ENCODE measurements around the gene CCNB1.

DNA sequence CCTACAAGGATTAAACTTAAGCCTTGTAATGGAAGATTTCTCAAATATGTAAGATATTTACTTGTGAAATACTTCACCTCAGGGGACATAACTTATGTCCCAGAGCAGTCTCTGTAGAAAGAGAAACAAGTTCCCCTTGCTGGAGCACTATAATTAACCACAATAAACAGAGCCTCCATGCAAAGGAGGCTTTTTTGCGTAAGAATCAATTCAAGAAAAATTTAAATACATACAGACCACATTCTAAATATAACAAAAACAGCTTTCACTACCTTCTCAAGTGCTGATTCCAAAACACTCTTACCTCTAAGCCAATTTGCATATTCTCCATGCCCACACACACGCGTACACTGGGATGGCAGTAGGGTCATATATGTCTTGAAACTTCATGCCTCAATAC lies 30.7 kb upstream of the CCNB1 start:
- TF ChIP-seq, protein P1, sequence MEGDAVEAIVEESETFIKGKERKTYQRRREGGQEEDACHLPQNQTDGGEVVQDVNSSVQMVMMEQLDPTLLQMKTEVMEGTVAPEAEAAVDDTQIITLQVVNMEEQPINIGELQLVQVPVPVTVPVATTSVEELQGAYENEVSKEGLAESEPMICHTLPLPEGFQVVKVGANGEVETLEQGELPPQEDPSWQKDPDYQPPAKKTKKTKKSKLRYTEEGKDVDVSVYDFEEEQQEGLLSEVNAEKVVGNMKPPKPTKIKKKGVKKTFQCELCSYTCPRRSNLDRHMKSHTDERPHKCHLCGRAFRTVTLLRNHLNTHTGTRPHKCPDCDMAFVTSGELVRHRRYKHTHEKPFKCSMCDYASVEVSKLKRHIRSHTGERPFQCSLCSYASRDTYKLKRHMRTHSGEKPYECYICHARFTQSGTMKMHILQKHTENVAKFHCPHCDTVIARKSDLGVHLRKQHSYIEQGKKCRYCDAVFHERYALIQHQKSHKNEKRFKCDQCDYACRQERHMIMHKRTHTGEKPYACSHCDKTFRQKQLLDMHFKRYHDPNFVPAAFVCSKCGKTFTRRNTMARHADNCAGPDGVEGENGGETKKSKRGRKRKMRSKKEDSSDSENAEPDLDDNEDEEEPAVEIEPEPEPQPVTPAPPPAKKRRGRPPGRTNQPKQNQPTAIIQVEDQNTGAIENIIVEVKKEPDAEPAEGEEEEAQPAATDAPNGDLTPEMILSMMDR (IDR thresholded peaks at IDR 0.05), result no peak
- no peak for TF ChIP-seq POLR2A (IDR thresholded peaks at IDR 0.05)

All from adrenal gland (tissue), 5 donors.